HL-60 (cell line): ENCODE measurements around the gene ARHGEF4.

Experiments
- DNase-seq, 2 experiments: peaks; one replicate each; pipeline ENCODE4 v3.0.0-alpha.2; 2010 to 2020; ENCODE audit warnings: low read depth in 1 of 2, low spot score in 1 of 2
- H3K27ac ChIP-seq: fragments of 250-450 bp; sonication (Bioruptor Pico); replicated peaks from 2 replicates; pipeline ENCODE4 v1.5.1; 2020; ENCODE audit warnings: mild to moderate bottlenecking, moderate library complexity
- H3K27me3 ChIP-seq: fragments of 250-450 bp; sonication (Bioruptor Pico); 2 replicates; pipeline ENCODE4 v1.5.1; 2021; ENCODE audit warnings: mild to moderate bottlenecking, moderate library complexity; ENCODE audit not compliant: insufficient read depth, poor library complexity, severe bottlenecking
- H3K4me3 ChIP-seq: replicated peaks from 2 replicates; pipeline ENCODE4 v1.5.1; 2011; ENCODE audit warnings: mild to moderate bottlenecking, control low read depth, low read length; ENCODE audit not compliant: insufficient read depth
- CTCF ChIP-seq: IDR thresholded peaks from one replicate; pipeline ENCODE4 v1.5.1; 2011; ENCODE audit warnings: low read length, control low read depth, inconsistent platforms; ENCODE audit not compliant: insufficient read depth
- GABPA ChIP-seq: IDR thresholded peaks from 2 replicates; pipeline ENCODE4 v1.6.1; 2012; ENCODE audit warnings: low read depth
- POLR2AphosphoS5 ChIP-seq: IDR thresholded peaks from 2 replicates; pipeline ENCODE4 v1.6.1; 2012; ENCODE audit warnings: low read depth
- REST ChIP-seq: IDR thresholded peaks from 2 replicates; pipeline ENCODE4 v1.6.1; 2012; ENCODE audit warnings: low read depth; ENCODE audit not compliant: insufficient replicate concordance
- SPI1 ChIP-seq: IDR thresholded peaks from 2 replicates; pipeline ENCODE4 v1.6.1; 2012; ENCODE audit warnings: low read depth, mild to moderate bottlenecking, borderline replicate concordance

ARHGEF4 gene

DNA sequence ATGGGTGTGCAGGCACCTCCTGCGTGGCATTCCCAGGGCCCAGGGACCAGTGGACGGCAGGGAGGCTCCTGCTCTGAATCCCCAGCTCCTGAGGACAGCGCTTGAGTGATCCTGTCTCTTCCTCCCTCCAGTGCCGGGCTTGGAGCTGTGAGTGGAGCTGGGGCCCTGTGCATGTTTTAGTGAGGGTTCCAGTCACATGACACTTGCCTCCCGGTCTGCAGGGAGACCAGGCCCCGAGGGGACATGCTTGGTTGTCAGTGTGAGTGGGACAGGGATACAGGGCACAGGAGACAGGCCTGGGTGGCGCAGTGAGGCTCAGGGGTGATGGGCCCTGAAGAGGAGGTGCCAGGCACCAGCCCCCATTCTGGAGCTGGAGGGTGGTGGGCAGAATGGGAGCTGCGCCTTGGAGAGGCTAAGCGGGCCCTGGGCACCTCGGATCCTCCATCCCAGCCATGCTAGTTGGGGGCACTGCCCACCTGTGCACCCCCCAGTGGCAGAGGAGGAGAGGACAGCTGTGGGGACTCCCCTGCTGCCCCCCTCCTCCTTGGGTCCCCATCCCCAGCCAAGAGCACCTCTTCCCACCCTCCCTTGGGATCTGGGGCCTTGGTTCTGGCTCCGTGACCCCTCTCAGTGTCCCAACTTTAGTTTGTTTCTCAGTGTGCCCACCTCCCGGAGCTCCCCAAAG is 12.0 kb downstream of the ARHGEF4 start:
- no peak for TF ChIP-seq CTCF
- H3K4me3 ChIP-seq = no peak overlapping the region
- H3K27ac ChIP-seq = no peak overlapping the region
- H3K27me3 ChIP-seq = no peaks in the 10 kb centered on the region
- DNase-seq = no peak

- no peaks in the 10 kb centered on the region for H3K27me3 ChIP-seq
- no peak overlapping the region for H3K27ac ChIP-seq
Observed at GRCh38 chr2:130849896-130850787, 13.4 kb downstream of the ARHGEF4 start.

DNA sequence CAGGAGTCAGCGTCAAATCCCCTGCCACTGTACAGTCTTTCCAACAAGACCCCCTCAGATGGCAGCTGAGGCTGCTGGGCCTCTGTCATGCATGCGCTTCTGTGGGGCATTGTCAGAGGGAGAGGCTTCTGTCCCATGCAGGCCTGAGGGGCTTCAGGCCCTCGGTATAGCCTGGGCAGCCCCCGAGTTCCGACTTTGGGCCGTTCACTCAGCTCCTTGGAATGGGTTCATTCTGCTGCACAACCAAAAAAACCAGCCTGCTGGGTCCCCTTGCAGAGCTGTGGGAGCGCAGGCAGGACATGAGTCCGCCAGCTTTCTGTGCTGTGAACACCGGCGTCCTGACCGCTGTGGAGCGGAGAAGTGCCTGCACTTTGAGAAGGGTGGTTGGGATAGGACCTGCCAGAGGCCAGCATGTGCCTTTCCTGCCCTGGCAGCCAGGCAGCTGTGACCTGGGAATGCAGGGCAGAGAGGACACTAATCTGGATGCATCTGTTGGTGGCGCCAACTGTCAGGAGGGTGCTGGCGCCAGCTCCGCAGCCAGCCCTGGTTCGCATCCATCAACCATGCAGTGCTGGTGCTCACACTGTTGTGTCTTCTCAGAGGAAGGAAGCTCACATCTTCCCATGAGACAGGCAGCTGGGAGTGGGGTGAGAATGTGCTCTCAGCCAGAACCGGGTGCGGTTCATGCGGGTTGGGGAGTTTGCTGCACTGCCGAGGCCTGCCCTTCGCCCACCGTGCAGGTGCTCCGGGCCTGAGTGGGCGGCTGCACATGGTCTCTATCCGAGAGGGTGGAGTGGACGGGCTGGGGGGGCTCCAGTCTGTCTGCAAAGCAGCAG is 14.3 kb downstream of the ARHGEF4 start:
- no peak for DNase-seq
- Histone ChIP-seq H3K4me3 (no peak overlapping the region), H3K27ac (no peak overlapping the region), H3K27me3 (no peaks in the 10 kb centered on the region)
- no peak for TF ChIP-seq CTCF
- TF ChIP-seq GABPA = no peak
- no peak for TF ChIP-seq REST
- no peak for TF ChIP-seq SPI1
- no peak for TF ChIP-seq POLR2AphosphoS5

More at GRCh38 chr2:130849896-130850787, 13.4 kb downstream of the ARHGEF4 start:
- DNase-seq = no peak
- no peak for TF ChIP-seq POLR2AphosphoS5
- TF ChIP-seq GABPA = no peak
- H3K4me3 ChIP-seq = no peak overlapping the region

DNA sequence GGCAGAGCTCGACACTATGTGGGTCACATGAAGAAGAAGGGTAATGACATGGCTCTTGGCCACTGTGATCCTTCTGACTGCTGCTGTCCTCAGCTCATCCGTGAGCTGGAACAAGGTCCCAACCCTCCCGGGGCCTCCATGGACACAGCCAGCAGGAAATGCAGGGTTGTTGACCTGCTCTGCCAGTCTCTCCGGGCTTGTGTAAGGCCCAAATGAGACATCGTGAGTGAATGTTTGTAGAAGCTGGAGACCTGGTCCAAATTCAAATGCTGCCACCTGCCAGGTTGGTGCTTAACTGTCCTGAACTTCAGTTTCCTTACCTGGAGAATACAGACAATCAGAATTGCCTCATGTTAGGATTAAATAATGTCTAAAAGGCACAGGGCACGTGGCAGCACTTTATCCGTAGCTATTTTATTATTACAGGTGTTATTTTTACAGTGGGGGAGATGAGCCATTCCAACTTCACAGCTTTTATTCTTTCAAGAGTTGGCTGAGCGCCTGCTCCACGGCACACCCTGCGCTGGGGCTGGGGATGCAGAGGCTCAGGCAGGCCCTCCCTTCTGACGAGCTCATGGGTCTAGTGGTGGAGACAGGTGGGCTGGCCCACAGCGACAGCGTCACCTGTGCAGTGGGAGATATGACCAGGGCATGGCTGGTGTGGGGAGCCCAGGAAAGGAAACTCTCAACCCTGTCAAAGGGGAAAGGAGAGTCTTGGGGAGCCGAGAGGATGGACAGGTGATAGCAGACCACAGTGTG is 15.1 kb downstream of the ARHGEF4 start:
- H3K4me3 ChIP-seq = no peak overlapping the region
- DNase-seq = no peak
- no peak overlapping the region for H3K27ac ChIP-seq
- no peaks in the 10 kb centered on the region for H3K27me3 ChIP-seq
- TF ChIP-seq SPI1 = no peak
- TF ChIP-seq GABPA = no peak
- no peak for TF ChIP-seq CTCF
- no peak for TF ChIP-seq POLR2AphosphoS5
- TF ChIP-seq REST = no peak
